HEK293 (cell line): ENCODE results near the gene IWS1.

Experiments used
- GLIS2 ChIP-seq: fragments of 450-650 bp; formaldehyde crosslinking; IDR thresholded peaks from 2 replicates; pipeline ENCODE4 v1.5.1; 2016; ENCODE audit warnings: missing biosample characterization, missing genetic modification characterization
- INSM2 ChIP-seq: fragments of 450-650 bp; formaldehyde crosslinking; IDR thresholded peaks from 2 replicates; pipeline ENCODE4 v1.5.1; 2016; ENCODE audit warnings: missing biosample characterization, missing genetic modification characterization
- PATZ1 ChIP-seq: fragments of 450-650 bp; formaldehyde crosslinking; IDR thresholded peaks from 2 replicates; pipeline ENCODE4 v1.5.1; 2016; ENCODE audit warnings: missing biosample characterization, missing genetic modification characterization
- PBX3 ChIP-seq: sonication (generic); formaldehyde crosslinking; IDR thresholded peaks from 2 replicates; pipeline ENCODE4 v1.8.1; 2022; ENCODE audit warnings: mild to moderate bottlenecking, moderate library complexity, missing genetic modification reagents
- PRDM6 ChIP-seq: fragments of 450-650 bp; formaldehyde crosslinking; IDR thresholded peaks from 2 replicates; pipeline ENCODE4 v1.5.1; 2017; ENCODE audit warnings: missing biosample characterization, missing genetic modification characterization
- SP2 ChIP-seq: fragments of 450-650 bp; formaldehyde crosslinking; IDR thresholded peaks from 2 replicates; pipeline ENCODE4 v1.5.1; 2016; ENCODE audit warnings: missing biosample characterization, missing genetic modification characterization
- ZBTB1 ChIP-seq: fragments of 450-650 bp; formaldehyde crosslinking; IDR thresholded peaks from 2 replicates; pipeline ENCODE4 v1.5.1; 2016; ENCODE audit warnings: missing biosample characterization, missing genetic modification characterization
- ZBTB20 ChIP-seq: fragments of 450-650 bp; formaldehyde crosslinking; IDR thresholded peaks from 2 replicates; pipeline ENCODE4 v1.5.1; 2016; ENCODE audit warnings: missing biosample characterization, missing genetic modification characterization
- ZBTB7A ChIP-seq: fragments of 450-650 bp; formaldehyde crosslinking; IDR thresholded peaks from 2 replicates; pipeline ENCODE4 v1.5.1; 2016; ENCODE audit warnings: low read depth, missing biosample characterization, missing genetic modification characterization
- ZNF112 ChIP-seq: fragments of 450-650 bp; formaldehyde crosslinking; IDR thresholded peaks from 2 replicates; pipeline ENCODE4 v1.5.0; 2017; ENCODE audit warnings: missing biosample characterization, missing genetic modification characterization
- ZNF184 ChIP-seq: fragments of 450-650 bp; IDR thresholded peaks from 2 replicates; pipeline ENCODE4 v1.5.1; 2018; ENCODE audit warnings: missing biosample characterization, mild to moderate bottlenecking, missing genetic modification characterization
- ZNF23 ChIP-seq: fragments of 450-650 bp; formaldehyde crosslinking; IDR thresholded peaks from 2 replicates; pipeline ENCODE4 v1.5.1; 2016; ENCODE audit warnings: missing biosample characterization, missing genetic modification characterization, borderline replicate concordance
- ZNF248 ChIP-seq: fragments of 450-650 bp; formaldehyde crosslinking; IDR thresholded peaks from 2 replicates; pipeline ENCODE4 v1.5.1; 2017; ENCODE audit warnings: missing biosample characterization, missing genetic modification characterization
- ZNF26 ChIP-seq: fragments of 450-650 bp; formaldehyde crosslinking; IDR thresholded peaks from 2 replicates; pipeline ENCODE4 v1.5.1; 2016; ENCODE audit warnings: missing biosample characterization, missing genetic modification characterization
- ZNF404 ChIP-seq: fragments of 450-650 bp; formaldehyde crosslinking; IDR thresholded peaks from 2 replicates; pipeline ENCODE4 v1.5.1; 2017; ENCODE audit warnings: missing biosample characterization, missing genetic modification characterization
- ZNF423 ChIP-seq: fragments of 450-650 bp; formaldehyde crosslinking; IDR thresholded peaks from 2 replicates; pipeline ENCODE4 v1.5.1; 2016; ENCODE audit warnings: missing biosample characterization, missing genetic modification characterization
- ZNF521 ChIP-seq: fragments of 450-650 bp; formaldehyde crosslinking; IDR thresholded peaks from 2 replicates; pipeline ENCODE4 v1.5.1; 2017; ENCODE audit warnings: missing biosample characterization, mild to moderate bottlenecking, missing genetic modification characterization
- ZNF623 ChIP-seq: fragments of 450-650 bp; formaldehyde crosslinking; IDR thresholded peaks from 2 replicates; pipeline ENCODE4 v1.5.1; 2016; ENCODE audit warnings: missing biosample characterization, missing genetic modification characterization
- ZNF624 ChIP-seq: fragments of 450-650 bp; formaldehyde crosslinking; IDR thresholded peaks from 2 replicates; pipeline ENCODE4 v1.5.1; 2017; ENCODE audit warnings: missing biosample characterization, missing genetic modification characterization
- ZSCAN16 ChIP-seq: fragments of 450-650 bp; formaldehyde crosslinking; IDR thresholded peaks from 2 replicates; pipeline ENCODE4 v1.5.1; 2016; ENCODE audit warnings: missing biosample characterization, missing genetic modification characterization
- TF ChIP-seq, protein P1 (sequence below): fragments of 450-650 bp; formaldehyde crosslinking; IDR thresholded peaks from 2 replicates; pipeline ENCODE4 v1.5.1; 2017; ENCODE audit warnings: missing biosample characterization, missing genetic modification characterization
- TF ChIP-seq, protein P2 (sequence below): fragments of 450-650 bp; formaldehyde crosslinking; IDR thresholded peaks from 2 replicates; pipeline ENCODE4 v1.5.1; 2016; ENCODE audit warnings: missing biosample characterization, missing genetic modification characterization
- TF ChIP-seq, protein P3 (sequence below): fragments of 450-650 bp; formaldehyde crosslinking; IDR thresholded peaks from 2 replicates; pipeline ENCODE4 v1.5.1; 2017; ENCODE audit warnings: missing biosample characterization, missing genetic modification characterization

Gene IWS1

GRCh38 chr2:127508631-127509034 is 17.7 kb downstream of the IWS1 start (continued):
- TF ChIP-seq ZNF184 (tag by site-specific recombination) (peak; percentile 81; the same call in 1 of the 2 replicates), ZNF623 (tag by site-specific recombination) (no peak), PBX3 (CRISPR knock-in tag) (no peak), GLIS2 (tag by site-specific recombination) (no peak), PATZ1 (tag by site-specific recombination) (peak; percentile 65), ZBTB1 (tag by site-specific recombination) (0 out of 2 replicates have a peak, but pooled peaks have one; percentile 19), ZNF624 (tag by site-specific recombination) (no peak), ZNF26 (tag by site-specific recombination) (no peak), ZNF521 (tag by site-specific recombination) (no peak), ZNF404 (tag by site-specific recombination) (no peak), ZNF112 (tag by site-specific recombination) (no peak), ZNF248 (tag by site-specific recombination) (no peak), ZSCAN16 (no peak), PRDM6 (tag by site-specific recombination) (peak; percentile 79), INSM2 (peak; percentile 93), SP2 (tag by site-specific recombination) (no peak), ZBTB20 (tag by site-specific recombination) (peak; percentile 20; the same call in 1 of the 2 replicates), ZNF423 (tag by site-specific recombination) (0 out of 2 replicates have a peak, but pooled peaks have one; percentile 25), ZBTB7A (tag by site-specific recombination) (no peak), ZNF23 (no peak)
- TF ChIP-seq, protein P1, sequence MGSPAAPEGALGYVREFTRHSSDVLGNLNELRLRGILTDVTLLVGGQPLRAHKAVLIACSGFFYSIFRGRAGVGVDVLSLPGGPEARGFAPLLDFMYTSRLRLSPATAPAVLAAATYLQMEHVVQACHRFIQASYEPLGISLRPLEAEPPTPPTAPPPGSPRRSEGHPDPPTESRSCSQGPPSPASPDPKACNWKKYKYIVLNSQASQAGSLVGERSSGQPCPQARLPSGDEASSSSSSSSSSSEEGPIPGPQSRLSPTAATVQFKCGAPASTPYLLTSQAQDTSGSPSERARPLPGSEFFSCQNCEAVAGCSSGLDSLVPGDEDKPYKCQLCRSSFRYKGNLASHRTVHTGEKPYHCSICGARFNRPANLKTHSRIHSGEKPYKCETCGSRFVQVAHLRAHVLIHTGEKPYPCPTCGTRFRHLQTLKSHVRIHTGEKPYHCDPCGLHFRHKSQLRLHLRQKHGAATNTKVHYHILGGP (tag by site-specific recombination) = peak; percentile 70; the same call in 1 of the 2 replicates
- TF ChIP-seq, protein P2, sequence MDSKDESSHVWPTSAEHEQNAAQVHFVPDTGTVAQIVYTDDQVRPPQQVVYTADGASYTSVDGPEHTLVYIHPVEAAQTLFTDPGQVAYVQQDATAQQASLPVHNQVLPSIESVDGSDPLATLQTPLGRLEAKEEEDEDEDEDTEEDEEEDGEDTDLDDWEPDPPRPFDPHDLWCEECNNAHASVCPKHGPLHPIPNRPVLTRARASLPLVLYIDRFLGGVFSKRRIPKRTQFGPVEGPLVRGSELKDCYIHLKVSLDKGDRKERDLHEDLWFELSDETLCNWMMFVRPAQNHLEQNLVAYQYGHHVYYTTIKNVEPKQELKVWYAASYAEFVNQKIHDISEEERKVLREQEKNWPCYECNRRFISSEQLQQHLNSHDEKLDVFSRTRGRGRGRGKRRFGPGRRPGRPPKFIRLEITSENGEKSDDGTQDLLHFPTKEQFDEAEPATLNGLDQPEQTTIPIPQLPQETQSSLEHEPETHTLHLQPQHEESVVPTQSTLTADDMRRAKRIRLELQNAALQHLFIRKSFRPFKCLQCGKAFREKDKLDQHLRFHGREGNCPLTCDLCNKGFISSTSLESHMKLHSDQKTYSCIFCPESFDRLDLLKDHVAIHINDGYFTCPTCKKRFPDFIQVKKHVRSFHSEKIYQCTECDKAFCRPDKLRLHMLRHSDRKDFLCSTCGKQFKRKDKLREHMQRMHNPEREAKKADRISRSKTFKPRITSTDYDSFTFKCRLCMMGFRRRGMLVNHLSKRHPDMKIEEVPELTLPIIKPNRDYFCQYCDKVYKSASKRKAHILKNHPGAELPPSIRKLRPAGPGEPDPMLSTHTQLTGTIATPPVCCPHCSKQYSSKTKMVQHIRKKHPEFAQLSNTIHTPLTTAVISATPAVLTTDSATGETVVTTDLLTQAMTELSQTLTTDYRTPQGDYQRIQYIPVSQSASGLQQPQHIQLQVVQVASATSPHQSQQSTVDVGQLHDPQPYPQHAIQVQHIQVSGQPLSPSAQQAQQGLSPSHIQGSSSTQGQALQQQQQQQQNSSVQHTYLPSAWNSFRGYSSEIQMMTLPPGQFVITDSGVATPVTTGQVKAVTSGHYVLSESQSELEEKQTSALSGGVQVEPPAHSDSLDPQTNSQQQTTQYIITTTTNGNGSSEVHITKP (tag by site-specific recombination) = peak; percentile 88
- TF ChIP-seq, protein P3, sequence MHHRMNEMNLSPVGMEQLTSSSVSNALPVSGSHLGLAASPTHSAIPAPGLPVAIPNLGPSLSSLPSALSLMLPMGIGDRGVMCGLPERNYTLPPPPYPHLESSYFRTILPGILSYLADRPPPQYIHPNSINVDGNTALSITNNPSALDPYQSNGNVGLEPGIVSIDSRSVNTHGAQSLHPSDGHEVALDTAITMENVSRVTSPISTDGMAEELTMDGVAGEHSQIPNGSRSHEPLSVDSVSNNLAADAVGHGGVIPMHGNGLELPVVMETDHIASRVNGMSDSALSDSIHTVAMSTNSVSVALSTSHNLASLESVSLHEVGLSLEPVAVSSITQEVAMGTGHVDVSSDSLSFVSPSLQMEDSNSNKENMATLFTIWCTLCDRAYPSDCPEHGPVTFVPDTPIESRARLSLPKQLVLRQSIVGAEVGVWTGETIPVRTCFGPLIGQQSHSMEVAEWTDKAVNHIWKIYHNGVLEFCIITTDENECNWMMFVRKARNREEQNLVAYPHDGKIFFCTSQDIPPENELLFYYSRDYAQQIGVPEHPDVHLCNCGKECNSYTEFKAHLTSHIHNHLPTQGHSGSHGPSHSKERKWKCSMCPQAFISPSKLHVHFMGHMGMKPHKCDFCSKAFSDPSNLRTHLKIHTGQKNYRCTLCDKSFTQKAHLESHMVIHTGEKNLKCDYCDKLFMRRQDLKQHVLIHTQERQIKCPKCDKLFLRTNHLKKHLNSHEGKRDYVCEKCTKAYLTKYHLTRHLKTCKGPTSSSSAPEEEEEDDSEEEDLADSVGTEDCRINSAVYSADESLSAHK (tag by site-specific recombination) = peak; percentile 71
